Vagina (tissue), 2 donors: ENCODE results near the gene PARD3.

ENCODE experiments used
- CTCF ChIP-seq, 3 experiments: fragments of 450-650 bp in 2 of 3; fragments of 200-600 bp in 1 of 3; sonication (generic) in 1 of 3; IDR thresholded peaks; one replicate each; pipeline ENCODE4 v1.5.1; 2017 to 2019; ENCODE audit warnings: antibody characterized with exemption in 3 of 3, mild to moderate bottlenecking in 2 of 3, moderate library complexity in 2 of 3
- POLR2A ChIP-seq, 2 donors: fragments of 450-650 bp; IDR thresholded peaks; one replicate each; pipeline ENCODE4 v1.6.1; 2017; ENCODE audit warnings: antibody characterized with exemption in 2 of 2, mild to moderate bottlenecking in 2 of 2, moderate library complexity in 2 of 2
- POLR2AphosphoS5 ChIP-seq, 2 donors: sonication (generic); formaldehyde crosslinking; IDR thresholded peaks; one replicate each; pipeline ENCODE4 v1.9.0; 2017; ENCODE audit warnings: antibody characterized with exemption in 2 of 2, mild to moderate bottlenecking in 2 of 2, low read depth in 1 of 2; ENCODE audit not compliant: insufficient read depth in 1 of 2

GRCh38 chr10:34722404-34722803 is 92.7 kb downstream of the PARD3 start:
- TF ChIP-seq CTCF (IDR thresholded peaks at IDR 0.05) (no peak), POLR2A (IDR thresholded peaks at IDR 0.05) (no peak), POLR2AphosphoS5 (IDR thresholded peaks at IDR 0.05; ENCODE audit: insufficient read depth in 1 of 2, low read depth in 1 of 2) (no peak)
